GM19193 (cell line): ENCODE measurements around the gene ST6GAL1.

Experiments used
- POLR2A ChIP-seq: IDR thresholded peaks from 4 replicates; pipeline ENCODE4 v1.6.1; 2011; ENCODE audit not compliant: insufficient read depth, insufficient read length; ENCODE audit errors: extremely low read depth

ST6GAL1 gene

DNA sequence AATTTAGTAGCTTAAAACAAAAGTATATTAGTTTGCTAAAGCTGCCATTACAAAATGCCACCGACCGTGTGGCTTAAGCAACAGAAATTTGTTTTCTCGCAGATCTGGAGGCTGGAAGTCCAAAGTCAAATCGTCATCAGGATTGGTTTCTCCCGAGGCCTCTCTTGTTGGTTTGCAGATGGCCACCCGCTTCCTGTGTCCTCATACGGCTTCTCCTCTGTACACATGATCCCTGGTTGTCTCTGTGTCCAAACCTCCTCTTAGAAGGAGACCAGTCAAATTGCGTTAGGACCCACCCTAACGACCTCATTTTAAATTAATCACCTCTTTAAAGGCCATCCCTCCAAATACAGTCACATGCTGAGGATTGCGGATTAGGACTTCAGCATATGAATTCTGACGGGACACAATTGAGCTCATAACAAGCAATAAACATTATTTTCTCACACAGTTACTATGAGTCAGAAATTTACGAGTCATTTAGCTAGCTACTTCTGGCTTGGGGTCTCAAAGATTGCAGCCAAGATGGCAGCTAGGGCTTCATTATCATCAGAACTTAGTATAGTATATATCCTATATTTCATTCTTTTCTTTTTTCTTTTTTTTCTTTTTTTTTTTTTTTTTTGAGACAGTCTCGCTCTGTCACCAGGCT lies 150.6 kb downstream of the ST6GAL1 start:
- TF ChIP-seq POLR2A: no peak

DNA sequence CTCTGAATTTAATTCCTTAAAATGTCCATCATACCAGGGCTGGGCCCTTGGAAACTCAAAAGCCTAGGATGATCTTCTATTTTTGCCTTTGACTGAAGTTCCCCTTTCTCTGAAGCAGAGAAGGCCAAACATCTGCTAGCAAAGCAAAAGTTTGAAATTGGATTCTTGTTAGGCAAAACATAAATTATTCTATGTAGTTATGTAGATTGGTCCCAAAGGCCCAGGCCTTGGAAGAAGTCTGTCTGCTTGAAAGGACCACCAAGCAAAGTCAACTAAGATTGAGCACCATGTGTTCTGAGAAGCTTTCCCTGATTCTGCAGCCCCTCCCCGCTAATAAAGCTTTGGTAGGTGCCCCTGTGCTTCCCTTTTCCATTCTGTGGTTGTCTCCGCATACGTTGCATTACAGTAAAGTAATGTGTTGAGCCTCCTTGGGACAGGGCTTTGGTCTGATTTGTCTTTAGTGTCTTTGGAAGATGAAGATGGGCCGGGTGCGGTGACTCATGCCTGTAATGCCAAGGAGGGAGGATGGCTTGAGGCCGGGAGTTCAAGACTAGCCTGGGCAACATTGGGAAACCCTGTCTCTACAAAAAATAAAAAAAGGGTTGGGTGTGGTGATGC lies 152.5 kb downstream of the ST6GAL1 start:
- TF ChIP-seq POLR2A: no peak

DNA sequence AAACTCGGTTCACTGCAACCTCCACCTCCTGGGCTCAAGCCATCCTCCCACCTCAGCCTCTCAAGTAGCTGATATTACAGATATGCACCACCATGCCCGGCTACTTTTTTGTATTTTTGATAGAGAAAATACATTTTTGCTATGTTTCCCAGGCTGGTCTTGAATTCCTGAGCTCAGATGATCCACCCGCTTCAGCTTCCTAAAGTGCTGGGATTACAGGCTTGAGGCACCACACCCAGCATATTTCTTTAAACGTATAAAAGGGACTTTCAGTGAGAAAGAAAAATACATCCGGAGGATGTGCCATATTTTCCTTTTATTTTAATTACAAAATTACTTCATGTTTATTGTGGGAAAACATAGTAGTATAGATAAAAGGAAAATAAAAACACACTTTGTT lies 153.8 kb downstream of the ST6GAL1 start:
- TF ChIP-seq POLR2A: no peak

GRCh38 chr3:187084580-187084979 lies 154.3 kb downstream of the ST6GAL1 start:
- TF ChIP-seq POLR2A: no peak

- no peak for TF ChIP-seq POLR2A
Measured at GRCh38 chr3:187085021-187085666, 154.8 kb downstream of the ST6GAL1 start.

DNA sequence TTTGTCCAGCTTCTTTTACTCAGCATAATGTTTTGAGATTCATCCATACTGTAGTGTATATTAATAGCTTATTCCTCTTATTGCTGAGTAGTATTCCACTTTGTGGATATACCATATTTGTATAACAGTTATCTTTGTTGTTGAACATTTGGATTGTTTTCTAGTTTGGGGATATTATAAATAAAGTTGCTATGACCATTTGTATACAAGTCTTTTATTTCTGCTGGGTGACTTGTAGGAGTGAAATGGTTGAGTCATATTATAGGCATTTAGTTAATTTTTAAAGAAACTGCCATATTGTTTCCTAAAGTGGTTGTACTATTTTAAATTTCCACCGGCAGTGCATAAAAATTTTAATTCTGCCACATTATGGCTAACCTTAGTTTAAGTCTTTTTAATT lies 155.6 kb downstream of the ST6GAL1 start:
- no peak for TF ChIP-seq POLR2A

GRCh38 chr3:187086831-187087230 lies 156.5 kb downstream of the ST6GAL1 start:
- TF ChIP-seq POLR2A: no peak

DNA sequence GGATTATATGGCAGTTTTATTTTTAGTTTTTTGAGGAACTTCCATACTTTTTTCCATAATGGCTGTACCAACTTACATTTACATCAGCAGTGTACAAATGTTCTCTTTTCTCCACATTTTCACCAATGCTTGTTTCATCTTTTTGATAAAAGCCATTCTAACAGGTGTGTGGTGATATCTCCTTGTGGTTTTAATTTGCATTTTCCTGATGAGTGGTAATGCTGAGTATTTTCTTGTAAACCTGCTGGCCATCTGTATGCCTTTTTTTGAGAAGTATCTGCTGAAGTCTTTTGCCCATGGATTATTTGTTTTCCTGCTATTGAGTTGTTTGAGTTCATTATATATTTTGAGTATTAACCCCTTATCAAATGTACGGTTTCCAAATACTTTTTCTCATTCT lies 158.4 kb downstream of the ST6GAL1 start:
- no peak for TF ChIP-seq POLR2A

- no peak for TF ChIP-seq POLR2A
Measured at GRCh38 chr3:187093320-187093719, 163.0 kb downstream of the ST6GAL1 start.

- TF ChIP-seq POLR2A: no peak
Measured at GRCh38 chr3:187098923-187099512, 168.7 kb downstream of the ST6GAL1 start.

DNA sequence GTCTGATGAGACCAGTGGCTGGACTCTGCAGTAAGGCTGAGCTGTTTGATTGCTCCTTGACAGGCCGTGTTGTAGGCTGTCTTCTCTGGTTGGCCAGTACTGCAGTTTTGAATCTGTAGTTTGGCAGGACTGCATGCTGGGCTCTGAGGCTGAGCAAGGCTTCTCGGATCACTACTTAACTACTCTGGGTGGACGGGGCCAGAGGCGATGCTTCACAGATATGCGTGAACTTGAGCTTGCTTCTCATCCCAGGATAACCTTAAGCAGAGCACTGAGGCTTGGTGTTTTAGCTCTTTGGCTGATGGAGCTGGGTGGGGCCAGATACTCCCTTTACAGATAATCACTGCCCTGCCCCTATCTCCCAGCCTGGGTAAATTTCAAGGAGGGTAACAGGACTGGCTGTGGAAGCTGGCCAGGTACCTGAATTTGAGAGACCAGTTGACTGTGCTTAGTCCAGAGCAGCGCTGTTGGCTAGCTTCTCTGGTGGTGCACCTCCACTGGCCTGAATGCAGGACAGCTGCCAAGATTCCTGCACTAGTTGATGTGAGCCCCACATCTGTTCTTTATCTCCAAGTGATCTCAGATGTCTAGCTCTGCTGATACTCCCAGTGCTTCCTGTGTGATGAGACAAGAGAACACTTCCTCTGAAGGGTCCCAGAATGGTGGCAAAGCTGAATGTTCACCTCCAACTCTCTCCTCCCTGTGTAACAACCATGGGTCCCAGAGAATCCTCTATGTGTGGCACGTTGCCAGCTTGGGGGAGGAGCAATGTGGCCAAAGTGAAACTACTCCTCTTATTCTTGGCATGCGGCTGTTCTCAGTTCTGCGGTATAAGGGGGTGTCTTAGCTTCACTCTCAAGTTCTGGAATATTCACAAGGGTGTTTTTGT lies 171.1 kb downstream of the ST6GAL1 start:
- TF ChIP-seq POLR2A: no peak

DNA sequence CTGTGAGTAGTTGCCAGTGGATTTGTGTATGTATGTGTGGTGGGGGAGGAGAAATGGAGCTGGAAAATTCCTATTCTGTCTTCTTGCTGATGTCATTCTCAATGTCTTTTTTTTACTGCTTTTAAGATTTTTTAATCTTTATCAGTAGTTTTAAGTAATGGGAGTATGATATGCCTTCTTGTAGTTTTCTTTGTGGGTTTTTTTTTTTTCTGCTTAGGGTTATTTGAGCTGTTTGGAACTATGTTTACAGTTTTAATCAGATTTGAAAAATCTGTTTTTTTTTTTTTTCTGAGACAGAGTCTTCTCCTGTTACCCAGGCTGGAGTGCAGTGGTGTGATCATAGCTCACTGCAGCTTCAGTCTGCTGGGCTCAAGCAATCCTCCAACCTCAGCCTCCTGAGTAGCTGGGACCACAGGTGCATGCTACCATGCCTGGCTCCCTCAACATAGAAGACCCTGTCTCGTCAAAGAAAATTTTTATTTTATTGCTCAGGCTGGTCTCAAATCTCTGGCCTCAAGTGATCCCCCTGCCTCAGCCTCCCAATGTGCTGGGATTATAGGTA lies 171.8 kb downstream of the ST6GAL1 start:
- no peak for TF ChIP-seq POLR2A

DNA sequence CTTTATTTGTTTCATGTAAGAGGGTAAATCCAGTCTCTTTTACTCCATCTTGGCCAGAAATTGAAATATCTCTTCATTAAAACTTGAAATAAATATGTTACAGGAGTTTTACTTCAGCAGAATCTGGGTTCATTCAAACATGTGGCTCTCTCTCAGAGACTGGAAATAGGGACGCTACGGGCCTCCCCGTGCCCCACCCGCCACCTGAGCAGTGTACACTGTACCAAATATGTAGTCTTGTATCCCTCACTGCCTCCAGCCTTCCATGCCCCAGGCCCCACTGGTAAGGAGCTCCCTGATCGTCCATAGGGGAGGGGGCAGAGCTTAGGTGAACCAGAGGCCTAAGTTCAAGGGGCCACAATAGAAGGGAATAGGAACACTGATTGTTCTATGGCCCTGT lies 172.9 kb downstream of the ST6GAL1 start:
- no peak for TF ChIP-seq POLR2A

DNA sequence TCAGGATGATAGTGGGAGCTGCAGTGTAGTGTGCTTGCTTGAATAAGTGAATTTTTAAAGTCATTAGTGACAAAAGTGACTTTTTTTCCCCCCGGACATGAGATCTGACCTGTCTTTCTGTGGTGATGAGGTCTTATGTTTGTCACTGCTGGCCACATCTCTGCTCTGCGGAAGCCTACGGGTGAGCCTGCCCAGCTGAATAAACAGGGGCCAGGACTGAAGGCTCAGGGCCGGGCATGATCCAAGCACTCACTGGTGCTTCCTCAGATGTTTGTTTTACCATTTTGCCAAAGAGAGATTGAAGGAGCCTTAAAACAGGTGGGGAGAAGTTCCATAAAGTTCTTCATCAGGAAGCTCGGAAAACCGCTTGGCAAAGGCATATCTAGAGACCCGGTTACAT lies 174.0 kb downstream of the ST6GAL1 start:
- no peak for TF ChIP-seq POLR2A
